HCT116 (cell line): ENCODE measurements around the gene MAPK7. TPM values are rescaled to one million over a fixed set of nuclear protein-coding genes. Genes with fewer than 3 reads are reported as not detected.

Experiments
- ATAC-seq: fragments of 200-7000 bp; cut with Tn5 transposase; 2 replicates; pipeline ENCODE4 v1.9.1; 2020; ENCODE audit warnings: mild to moderate bottlenecking, moderate library complexity
- BruUV-seq: library from RNA; stranded (reverse); fragments of 400-500 nt; replicated peaks from 2 replicates; lab custom pipeline; 2021; lab: Mats Ljungman, UMichigan
- CTCF ChIA-PET: fragments of 300-600 bp; sonication (Branson Sonifier 250); formaldehyde crosslinking; loops from one replicate; lab custom pipeline; 2021; ENCODE audit warnings: antibody characterized with exemption; lab: Charles Lee
- POLR2A ChIA-PET: fragments of 300-600, 350-600 bp; sonication (Branson Sonifier 250); formaldehyde crosslinking; loops from one replicate; lab custom pipeline; 2021; ENCODE audit warnings: antibody characterized with exemption; lab: Charles Lee
- RAD21 ChIA-PET, 2 experiments: fragments of 300-600 bp; sonication (Branson Sonifier 250); formaldehyde crosslinking; loops; one replicate each; lab custom pipeline; 2023; ENCODE audit warnings: low total read pairs in 2 of 2; ENCODE audit not compliant: uncharacterized antibody in 2 of 2, unreplicated experiment in 2 of 2, low non-redundant PET in 1 of 2; lab: Charles Lee
- DNase-seq: peaks from one replicate; pipeline ENCODE4 v3.0.0-alpha.2; 2010; ENCODE audit warnings: low read depth, low spot score
- H2AFZ ChIP-seq: fragments of 200-600 bp; shearing (Covaris generic), sonication (generic); 2 replicates; pipeline ENCODE4 v1.6.1; 2017; ENCODE audit warnings: low read depth, mixed run types, mixed read lengths, antibody characterized with exemption, low read length; ENCODE audit not compliant: poor library complexity, severe bottlenecking
- H3K27ac ChIP-seq: 2 replicates; pipeline ENCODE4 v1.5.1; 2012; ENCODE audit warnings: low read depth, low read length
- H3K27me3 ChIP-seq: fragments of 200-600 bp; sonication (generic); 2 replicates; pipeline ENCODE4 v1.6.1; 2016; ENCODE audit warnings: mixed run types, low read length, mixed read lengths; ENCODE audit not compliant: insufficient read depth
- H3K36me3 ChIP-seq, 2 experiments: fragments of 200-500 bp in 1 of 2; fragments of 200-600 bp in 1 of 2; sonication (Bioruptor generic) in 1 of 2; sonication (generic) in 1 of 2; 2 replicates each; pipeline versions ENCODE4 v1.5.1 to v1.6.1; 2014 to 2016; ENCODE audit warnings: low read length in 2 of 2, inconsistent platforms in 1 of 2, mixed read lengths in 1 of 2, mixed run types in 1 of 2; ENCODE audit not compliant: insufficient read depth in 2 of 2, control insufficient read depth in 1 of 2
- H3K4me1 ChIP-seq, 2 experiments: fragments of 200-600 bp in 1 of 2; sonication (generic) in 1 of 2; 2 replicates each; pipeline versions ENCODE4 v1.5.1 to v1.6.1; 2012 to 2017; ENCODE audit warnings: low read length in 2 of 2, inconsistent platforms in 1 of 2, mild to moderate bottlenecking in 1 of 2, mixed read lengths in 1 of 2, mixed run types in 1 of 2, moderate library complexity in 1 of 2; ENCODE audit not compliant: insufficient read depth in 2 of 2, control insufficient read depth in 1 of 2
- H3K4me2 ChIP-seq: fragments of 200-600 bp; sonication (generic); 2 replicates; pipeline ENCODE4 v1.6.1; 2017; ENCODE audit warnings: mixed run types, low read length, mixed read lengths
- H3K4me3 ChIP-seq, 2 experiments: fragments of 200-600 bp in 1 of 2; sonication (generic) in 1 of 2; replicated peaks in 1 of 2; 2 replicates each; pipeline ENCODE4 v1.5.1; 2011 to 2016; ENCODE audit warnings: low read length in 2 of 2, control low read depth in 1 of 2, low read depth in 1 of 2, mild to moderate bottlenecking in 1 of 2, mixed read lengths in 1 of 2, mixed run types in 1 of 2
- H3K79me2 ChIP-seq: fragments of 200-600 bp; sonication (generic); 2 replicates; pipeline ENCODE4 v1.6.1; 2017; ENCODE audit warnings: mild to moderate bottlenecking, mixed run types, low read length, moderate library complexity, mixed read lengths; ENCODE audit not compliant: insufficient read depth
- H3K9ac ChIP-seq: fragments of 200-600 bp; sonication (generic); 2 replicates; pipeline ENCODE4 v1.6.1; 2016; ENCODE audit warnings: low read length, mixed read lengths
- H3K9me2 ChIP-seq: fragments of 200-600 bp; sonication (generic), shearing (Covaris generic); 2 replicates; pipeline ENCODE4 v1.6.1; 2017; ENCODE audit warnings: mixed run types, mild to moderate bottlenecking, moderate library complexity; ENCODE audit not compliant: insufficient read depth
- H3K9me3 ChIP-seq, 2 experiments: fragments of 200-500 bp in 1 of 2; fragments of 200-600 bp in 1 of 2; sonication (Bioruptor generic) in 1 of 2; sonication (generic) in 1 of 2; 2 replicates each; pipeline ENCODE4 v1.6.1; 2014 to 2017; ENCODE audit warnings: low read length in 2 of 2, mixed read lengths in 2 of 2, inconsistent platforms in 1 of 2, low read depth in 1 of 2, mild to moderate bottlenecking in 1 of 2, mixed run types in 1 of 2, moderate library complexity in 1 of 2; ENCODE audit not compliant: control insufficient read depth in 1 of 2, insufficient read depth in 1 of 2
- H4K20me1 ChIP-seq: fragments of 200-600 bp; sonication (generic), shearing (Covaris generic); 2 replicates; pipeline ENCODE4 v1.6.1; 2017; ENCODE audit warnings: mixed run types, mild to moderate bottlenecking, moderate library complexity; ENCODE audit not compliant: insufficient read depth
- CEBPB ChIP-seq: IDR thresholded peaks from 2 replicates; pipeline ENCODE4 v1.6.1; 2012; ENCODE audit warnings: low read depth
- CTCF ChIP-seq, 3 experiments: fragments of 200-600 bp in 1 of 3; sonication (generic) in 1 of 3; IDR thresholded peaks in 2 of 3; conservative IDR thresholded peaks in 1 of 3; 2 replicates each; pipeline ENCODE4 v1.5.1; 2012 to 2017; ENCODE audit warnings: low read depth in 2 of 3, low read length in 2 of 3, antibody characterized with exemption in 1 of 3, borderline replicate concordance in 1 of 3, control low read depth in 1 of 3, mild to moderate bottlenecking in 1 of 3, mixed read lengths in 1 of 3, mixed run types in 1 of 3, moderate library complexity in 1 of 3; ENCODE audit not compliant: insufficient read depth in 1 of 3
- ELF1 ChIP-seq: IDR thresholded peaks from 2 replicates; pipeline ENCODE4 v1.6.1; 2012; ENCODE audit warnings: low read depth, borderline replicate concordance
- EZH2 ChIP-seq: fragments of 200-600 bp; sonication (generic); IDR thresholded peaks from 2 replicates; pipeline ENCODE4 v1.6.1; 2017; ENCODE audit warnings: antibody characterized with exemption, mixed run types
- EZH2phosphoT487 ChIP-seq: fragments of 200-600 bp; IDR thresholded peaks from 2 replicates; pipeline ENCODE4 v1.6.1; 2018; ENCODE audit warnings: antibody characterized with exemption, borderline replicate concordance
- MAX ChIP-seq: IDR thresholded peaks from 2 replicates; pipeline ENCODE4 v1.6.1; 2012
- POLR2A ChIP-seq: IDR thresholded peaks from 2 replicates; pipeline ENCODE4 v1.7.0; 2011; ENCODE audit warnings: borderline replicate concordance; ENCODE audit not compliant: insufficient read depth, insufficient read length; ENCODE audit errors: extremely low read depth
- POLR2AphosphoS5 ChIP-seq: IDR thresholded peaks from 2 replicates; pipeline ENCODE4 v1.6.1; 2011; ENCODE audit warnings: mild to moderate bottlenecking, low read depth, low read length, moderate library complexity
- SP1 ChIP-seq: IDR thresholded peaks from 2 replicates; pipeline ENCODE4 v1.6.1; 2012; ENCODE audit warnings: low read depth
- TCF7L2 ChIP-seq: IDR thresholded peaks from 2 replicates; pipeline ENCODE4 v1.7.0; 2011; ENCODE audit warnings: borderline replicate concordance, inconsistent platforms; ENCODE audit not compliant: insufficient read depth, insufficient read length; ENCODE audit errors: extremely low read depth
- YY1 ChIP-seq: IDR thresholded peaks from 2 replicates; pipeline ENCODE4 v1.6.1; 2011; ENCODE audit warnings: low read length, low read depth, moderate library complexity, mild to moderate bottlenecking; ENCODE audit not compliant: insufficient replicate concordance; ENCODE audit errors: extremely low read depth
- ZFX ChIP-seq: fragments of 450-650 bp; IDR thresholded peaks from 2 replicates; pipeline ENCODE4 v1.6.1; 2017
- ZNF274 ChIP-seq: fragments of 200-500 bp; sonication (Bioruptor generic); IDR thresholded peaks from 2 replicates; pipeline ENCODE4 v1.6.1; 2014; ENCODE audit warnings: mild to moderate bottlenecking, low read depth, low read length, inconsistent platforms
- intact Hi-C: fragments of 100-400 bp; cut with micrococcal nuclease; formaldehyde crosslinking; loops from 2 replicates; pipeline ENCODE4 v1.10.0; 2022
- total RNA-seq: library from RNA; stranded (reverse); gene quantifications from one replicate; pipeline ENCODE4 v1.2.1, GENCODE V29; 2021; ENCODE audit not compliant: unreplicated experiment

Gene MAPK7
- total RNA-seq, 1 experiment from 2014 or later, result 15.3 TPM

GRCh38 chr17:19384723-19385391 is 6.6 kb downstream of the MAPK7 start:
- ATAC-seq, result no peak
- BruUV-seq, result no TSS peak

More at GRCh38 chr17:19384723-19385391, 6.6 kb downstream of the MAPK7 start:
- no peak overlapping the region for H2AFZ ChIP-seq
- no peak overlapping the region for H3K27ac ChIP-seq
- CTCF ChIA-PET, result no interaction called here
- no peak for TF ChIP-seq YY1
- no peak for TF ChIP-seq SP1
- no peak for TF ChIP-seq ZNF274
- no peak for TF ChIP-seq EZH2phosphoT487
- no peak for TF ChIP-seq POLR2AphosphoS5
- TF ChIP-seq CEBPB, result no peak
- TF ChIP-seq EZH2, result no peak
- TF ChIP-seq TCF7L2, result no peak
- no peak for TF ChIP-seq CTCF (IDR thresholded peaks at IDR 0.05 in 2 of 3, conservative IDR thresholded peaks at IDR 0.05 in 1 of 3; ENCODE audit: borderline replicate concordance in 1 of 3, insufficient read depth in 1 of 3, low read depth in 2 of 3, low read length in 2 of 3)
- TF ChIP-seq ELF1, result no peak
- TF ChIP-seq MAX, result no peak
- no peak for TF ChIP-seq ZFX
- no peak for TF ChIP-seq POLR2A
- TF ChIP-seq, all 23 proteins: peak for 0
- Histone ChIP-seq H4K20me1 (no peaks in the 10 kb centered on the region), H3K4me1 (peaks cover 0 to 20% of the 10 kb centered on the region in 2 experiments; a peak in 2 of 4 replicates), H3K79me2 (no peaks in the 10 kb centered on the region), H3K4me2 (no peak overlapping the region), H3K9me3 (no peaks in the 10 kb centered on the region), H3K9ac (no peak overlapping the region), H3K27me3 (no peaks in the 10 kb centered on the region), H3K36me3 (peaks cover 16 to 23% of the 10 kb centered on the region in 2 experiments; a peak in 3 of 4 replicates), H3K9me2 (no peaks in the 10 kb centered on the region), H3K4me3 (no peak overlapping the region)
- intact Hi-C loops, result no loop called here
- DNase-seq, result no peak
- ChIA-PET POLR2A (no interaction called here), RAD21 (no interaction called here)
